ENCODE data around the gene SELENON. TPM values are rescaled to one million over a fixed set of nuclear protein-coding genes. Genes with fewer than 3 reads are reported as not detected.

Gene SELENON
- polyA plus RNA-seq, 2 of the 4 experiments (the other 2 are of a cell fraction): 16.6 to 41.1 TPM

DNA sequence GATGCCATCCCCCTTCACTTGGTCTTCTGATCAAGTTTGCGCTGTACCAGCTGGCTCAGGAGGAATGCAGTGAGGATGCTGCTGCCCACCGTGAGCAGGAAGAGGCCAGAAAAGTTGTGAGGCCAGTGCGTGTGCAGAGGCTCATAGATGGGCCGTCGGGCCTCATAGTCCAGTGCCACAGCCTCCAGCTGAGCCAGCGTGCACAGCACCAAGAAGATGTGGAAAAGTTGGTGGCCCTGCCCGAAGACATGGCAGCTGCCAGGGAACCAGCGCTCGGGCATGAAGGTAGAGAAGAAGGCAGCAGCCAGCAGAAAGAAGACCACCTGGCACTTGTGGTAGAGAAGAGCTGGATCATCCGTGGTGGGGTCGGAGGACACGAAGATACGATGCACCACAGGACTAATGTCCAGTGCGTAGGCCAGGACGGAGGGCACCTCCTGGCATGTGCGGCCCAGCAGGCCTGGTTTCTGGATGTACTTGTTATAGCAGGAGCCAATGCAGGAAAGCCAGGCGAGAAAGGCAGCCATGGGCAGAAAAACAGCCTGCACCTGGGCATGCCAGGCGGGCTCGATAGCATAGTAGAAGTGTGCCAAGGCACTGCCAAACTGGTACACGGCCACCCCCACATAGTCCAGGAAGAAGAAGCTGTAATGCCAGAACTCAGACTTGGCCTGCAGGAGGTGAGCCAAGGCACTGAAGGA lies 62.9 kb downstream of the SELENON start:
- no peak for DNase-seq (ENCODE audit: low read depth in 1 of 2, low spot score in 1 of 2)
- WGBS (ENCODE audit: missing lambda C conversion rate): 91% methylated on average over 20 of the region's 20 CpGs
- POLR2A ChIA-PET: no interaction called here
- no peak for ATAC-seq
- no peak overlapping the region for H3K4me3 ChIP-seq
- no peak overlapping the region for H3K27ac ChIP-seq
- TF ChIP-seq ZFP36 (IDR thresholded peaks at IDR 0.05; ENCODE audit: borderline replicate concordance, partially characterized antibody) (no peak), CEBPB (IDR thresholded peaks at IDR 0.05) (no peak), POLR2AphosphoS2 (conservative IDR thresholded peaks at IDR 0.05; ENCODE audit: low read length) (no peak), PBX3 (IDR thresholded peaks at IDR 0.05) (no peak), KDM1A (IDR thresholded peaks at IDR 0.05; ENCODE audit: low read depth) (no peak), MYC (IDR thresholded peaks at IDR 0.05; ENCODE audit: borderline replicate concordance, low read length) (no peak), EHMT2 (IDR thresholded peaks at IDR 0.05; ENCODE audit: low read depth) (no peak), EP300 (IDR thresholded peaks at IDR 0.05) (no peak), RFX5 (IDR thresholded peaks at IDR 0.05) (no peak), ELK1 (IDR thresholded peaks at IDR 0.05; ENCODE audit: low read depth, low read length) (no peak), HOXB5 (CRISPR knock-in tag; IDR thresholded peaks at IDR 0.05) (no peak), SMC3 (IDR thresholded peaks at IDR 0.05) (no peak), CBX2 (IDR thresholded peaks at IDR 0.05; ENCODE audit: borderline replicate concordance, low read depth) (no peak), NFE2L2 (conservative IDR thresholded peaks at IDR 0.05; ENCODE audit: low read length) (no peak), NR3C1 (IDR thresholded peaks at IDR 0.05) (no peak), ESRRA (IDR thresholded peaks at IDR 0.05; ENCODE audit: borderline replicate concordance, low read length) (no peak)
- TF ChIP-seq, protein P1, sequence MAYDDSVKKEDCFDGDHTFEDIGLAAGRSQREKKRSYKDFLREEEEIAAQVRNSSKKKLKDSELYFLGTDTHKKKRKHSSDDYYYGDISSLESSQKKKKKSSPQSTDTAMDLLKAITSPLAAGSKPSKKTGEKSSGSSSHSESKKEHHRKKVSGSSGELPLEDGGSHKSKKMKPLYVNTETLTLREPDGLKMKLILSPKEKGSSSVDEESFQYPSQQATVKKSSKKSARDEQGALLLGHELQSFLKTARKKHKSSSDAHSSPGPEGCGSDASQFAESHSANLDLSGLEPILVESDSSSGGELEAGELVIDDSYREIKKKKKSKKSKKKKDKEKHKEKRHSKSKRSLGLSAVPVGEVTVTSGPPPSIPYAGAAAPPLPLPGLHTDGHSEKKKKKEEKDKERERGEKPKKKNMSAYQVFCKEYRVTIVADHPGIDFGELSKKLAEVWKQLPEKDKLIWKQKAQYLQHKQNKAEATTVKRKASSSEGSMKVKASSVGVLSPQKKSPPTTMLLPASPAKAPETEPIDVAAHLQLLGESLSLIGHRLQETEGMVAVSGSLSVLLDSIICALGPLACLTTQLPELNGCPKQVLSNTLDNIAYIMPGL (CRISPR knock-in tag; IDR thresholded peaks at IDR 0.05; ENCODE audit: borderline replicate concordance): no peak
- TF ChIP-seq, protein P2, sequence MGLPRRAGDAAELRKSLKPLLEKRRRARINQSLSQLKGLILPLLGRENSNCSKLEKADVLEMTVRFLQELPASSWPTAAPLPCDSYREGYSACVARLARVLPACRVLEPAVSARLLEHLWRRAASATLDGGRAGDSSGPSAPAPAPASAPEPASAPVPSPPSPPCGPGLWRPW (IDR thresholded peaks at IDR 0.05): no peak
- no peak for FAIRE-seq
- H3K4me2 ChIP-seq: no peak overlapping the region
- CTCF ChIA-PET: interaction anchor here (0.5 to 1.0 kb wide), 2 partner anchors 27 to 48 kb away, joined by 3 read pairs; no protein-coding TSS in a partner anchor
- H3K4me1 ChIP-seq: peaks cover 39% of the 10 kb centered on the region
- H3K9me3 ChIP-seq: no peaks in the 10 kb centered on the region

- 92% methylated on average over 25 of the region's 25 CpGs for WGBS (ENCODE audit: missing lambda C conversion rate)
- peaks cover 36% of the 10 kb centered on the region for H3K4me1 ChIP-seq
- FAIRE-seq: no peak
Measured at GRCh38 chr1:25863486-25864262, 63.7 kb downstream of the SELENON start.

More at GRCh38 chr1:25863486-25864262, 63.7 kb downstream of the SELENON start:
- TF ChIP-seq TFCP2L1 (CRISPR knock-in tag; IDR thresholded peaks at IDR 0.05): no peak
- no peak for TF ChIP-seq PHF8 (IDR thresholded peaks at IDR 0.05; ENCODE audit: borderline replicate concordance, low read depth)
- no peak for TF ChIP-seq KDM1A (IDR thresholded peaks at IDR 0.05; ENCODE audit: low read depth)
- TF ChIP-seq SMC3 (IDR thresholded peaks at IDR 0.05): no peak
- TF ChIP-seq EP300 (IDR thresholded peaks at IDR 0.05): no peak
- no peak for TF ChIP-seq BCL3 (IDR thresholded peaks at IDR 0.05)
- TF ChIP-seq HOXB5 (CRISPR knock-in tag; IDR thresholded peaks at IDR 0.05): no peak
- TF ChIP-seq CHD4 (IDR thresholded peaks at IDR 0.05; ENCODE audit: borderline replicate concordance): no peak
- no peak for TF ChIP-seq EHMT2 (IDR thresholded peaks at IDR 0.05; ENCODE audit: low read depth)
- no peak for TF ChIP-seq ZFP36 (IDR thresholded peaks at IDR 0.05; ENCODE audit: borderline replicate concordance, partially characterized antibody)
- TF ChIP-seq CHD2 (IDR thresholded peaks at IDR 0.05; ENCODE audit: low read length, partially characterized antibody): no peak
- no peak for TF ChIP-seq FOSB (CRISPR knock-in tag; IDR thresholded peaks at IDR 0.05)
- TF ChIP-seq HEYL (CRISPR knock-in tag; IDR thresholded peaks at IDR 0.05): no peak
- TF ChIP-seq FOSL2 (IDR thresholded peaks at IDR 0.05): no peak
- TF ChIP-seq FOSL2 (CRISPR knock-in tag; IDR thresholded peaks at IDR 0.05): no peak
- no peak for TF ChIP-seq JUN (IDR thresholded peaks at IDR 0.05)
- TF ChIP-seq, protein P3, sequence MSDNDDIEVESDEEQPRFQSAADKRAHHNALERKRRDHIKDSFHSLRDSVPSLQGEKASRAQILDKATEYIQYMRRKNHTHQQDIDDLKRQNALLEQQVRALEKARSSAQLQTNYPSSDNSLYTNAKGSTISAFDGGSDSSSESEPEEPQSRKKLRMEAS (IDR thresholded peaks at IDR 0.05): no peak
- no peak for TF ChIP-seq ZNF302 (CRISPR knock-in tag; IDR thresholded peaks at IDR 0.05)
- TF ChIP-seq MAFK (IDR thresholded peaks at IDR 0.05; ENCODE audit: partially characterized antibody): no peak
- ChIA-PET CTCF (interaction anchor here (0.7 to 1.3 kb wide), 3 partner anchors 11 to 32 kb away, joined by 3 to 4 read pairs (median 4); partner anchors contain the start of gene PAQR7), POLR2A (no interaction called here)
- DNase-seq (ENCODE audit: low read depth in 1 of 2, low spot score in 1 of 2) (no peak), ATAC-seq (no peak)
- H3K4me2 ChIP-seq: no peak overlapping the region
- no peak overlapping the region for H3K4me3 ChIP-seq
- no peaks in the 10 kb centered on the region for H3K9me3 ChIP-seq
- no peak overlapping the region for H3K27ac ChIP-seq
